ENCODE measurements around the gene COL27A1.

DNA sequence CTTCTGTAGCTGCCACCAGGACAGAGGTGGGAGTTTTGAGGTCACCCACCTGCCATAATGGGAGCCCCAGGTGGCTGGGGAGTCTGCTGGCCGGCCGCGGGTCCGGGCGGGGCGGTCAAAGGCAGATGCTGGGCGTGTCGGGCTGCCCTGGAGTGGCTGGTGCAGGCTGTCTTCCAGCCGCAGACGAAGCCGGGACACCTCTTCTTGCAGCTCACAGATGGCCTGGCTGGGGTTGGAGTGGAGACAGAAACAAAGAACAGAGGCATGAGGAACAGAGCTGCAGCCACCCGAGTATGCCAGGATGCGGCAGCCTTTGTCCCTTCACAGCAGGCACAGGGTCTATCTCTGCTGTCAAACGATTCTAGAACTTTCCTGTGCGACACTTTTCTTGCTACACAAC, 192.3 kb downstream of the COL27A1 start:
- TF ChIP-seq CTCF (IDR thresholded peaks at IDR 0.05), result no peak
- no peak for TF ChIP-seq EP300 (IDR thresholded peaks at IDR 0.05)
- TF ChIP-seq POLR2AphosphoS5 (IDR thresholded peaks at IDR 0.05), result no peak
